ENCODE results near the gene IGF2BP1.
"Not testable (repeated sequence)": the region's sequence is repeated elsewhere in the genome, so short reads cannot be mapped to it uniquely, and the experiment has no call there.

The IGF2BP1 gene

GRCh38 chr17:49090878-49091594, 93.9 kb downstream of the IGF2BP1 start:
- no peak for DNase-seq (ENCODE audit: low read depth in 2 of 2, low spot score in 1 of 2)

GRCh38 chr17:49093131-49093530, 95.9 kb downstream of the IGF2BP1 start:
- DNase-seq (ENCODE audit: low read depth in 2 of 2, low spot score in 1 of 2): no peak

GRCh38 chr17:49100601-49101000, 103.4 kb downstream of the IGF2BP1 start:
- no peak for DNase-seq (ENCODE audit: low read depth in 2 of 2, low spot score in 1 of 2)

- DNase-seq (ENCODE audit: low read depth in 2 of 2, low spot score in 1 of 2): no peak
Measured at GRCh38 chr17:49101054-49101534, 103.9 kb downstream of the IGF2BP1 start.

GRCh38 chr17:49103360-49103759, 106.2 kb downstream of the IGF2BP1 start:
- not testable (repeated sequence) for DNase-seq (ENCODE audit: low read depth in 2 of 2, low spot score in 1 of 2)

- no peak for DNase-seq (ENCODE audit: low read depth in 2 of 2, low spot score in 1 of 2)
Measured at GRCh38 chr17:49104511-49105074, 107.4 kb downstream of the IGF2BP1 start.
